ENCODE data around the gene TRAPPC12.

- TF ChIP-seq CTCF (IDR thresholded peaks at IDR 0.05) (no peak), POLR2A (IDR thresholded peaks at IDR 0.05) (no peak), EP300 (IDR thresholded peaks at IDR 0.05) (no peak)
Observed at GRCh38 chr2:3399829-3400228, 20.3 kb downstream of the TRAPPC12 start.
